GM19468 (cell line): ENCODE measurements around the gene ELL.

Experiments
- ATAC-seq: cut with Tn5 transposase; IDR thresholded peaks from one replicate; pipeline ENCODE4 v1.9.1; 2021; ENCODE audit warnings: mild to moderate bottlenecking, moderate library complexity, moderate number of reproducible peaks; ENCODE audit not compliant: unreplicated experiment; ENCODE audit errors: extremely low read depth

The ELL gene

DNA sequence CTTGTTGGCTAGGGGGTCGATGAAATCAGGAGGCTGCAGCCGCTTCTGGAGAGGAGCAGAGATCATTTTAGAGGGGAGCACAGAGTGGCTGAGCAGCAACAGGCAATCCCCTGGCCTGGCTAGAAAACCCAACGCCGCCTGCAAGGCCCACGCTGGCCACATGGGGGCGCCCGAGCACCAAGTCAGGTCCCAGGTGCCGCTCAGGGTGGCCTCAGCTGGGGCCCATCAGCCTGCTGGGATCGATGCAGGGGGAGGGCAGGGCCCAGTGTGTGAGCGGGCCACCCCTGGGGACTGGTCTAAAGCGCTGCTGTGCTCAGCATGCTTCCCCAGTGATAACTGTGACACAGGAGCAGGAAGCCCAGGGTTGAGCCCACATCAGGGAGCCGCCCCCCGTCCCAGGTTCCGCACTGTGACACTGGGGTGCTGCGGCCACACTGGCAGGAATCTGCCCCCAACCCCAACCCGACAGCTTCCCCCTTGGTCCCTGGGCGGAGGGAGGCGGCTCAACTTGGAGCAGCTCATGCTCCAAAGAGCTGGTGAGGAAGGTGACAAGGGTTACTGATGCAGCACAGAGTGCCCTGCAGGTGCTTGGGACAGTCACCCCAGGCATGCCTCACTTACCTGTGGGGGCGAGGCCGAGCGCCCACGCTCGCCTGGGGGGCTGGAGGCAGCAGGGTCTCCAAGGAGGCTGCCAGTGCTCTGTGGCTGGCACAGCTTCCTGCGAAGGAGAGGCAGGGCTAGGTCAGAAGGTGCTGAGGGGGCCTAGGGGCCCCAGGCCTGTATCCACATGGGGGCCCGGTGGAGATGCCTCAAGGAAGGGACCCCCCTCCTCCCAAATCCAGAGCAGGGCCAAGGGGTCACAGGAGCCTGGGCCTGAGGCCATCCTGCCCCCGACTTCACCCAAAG is 70.7 kb downstream of the ELL start:
- ATAC-seq: no peak

DNA sequence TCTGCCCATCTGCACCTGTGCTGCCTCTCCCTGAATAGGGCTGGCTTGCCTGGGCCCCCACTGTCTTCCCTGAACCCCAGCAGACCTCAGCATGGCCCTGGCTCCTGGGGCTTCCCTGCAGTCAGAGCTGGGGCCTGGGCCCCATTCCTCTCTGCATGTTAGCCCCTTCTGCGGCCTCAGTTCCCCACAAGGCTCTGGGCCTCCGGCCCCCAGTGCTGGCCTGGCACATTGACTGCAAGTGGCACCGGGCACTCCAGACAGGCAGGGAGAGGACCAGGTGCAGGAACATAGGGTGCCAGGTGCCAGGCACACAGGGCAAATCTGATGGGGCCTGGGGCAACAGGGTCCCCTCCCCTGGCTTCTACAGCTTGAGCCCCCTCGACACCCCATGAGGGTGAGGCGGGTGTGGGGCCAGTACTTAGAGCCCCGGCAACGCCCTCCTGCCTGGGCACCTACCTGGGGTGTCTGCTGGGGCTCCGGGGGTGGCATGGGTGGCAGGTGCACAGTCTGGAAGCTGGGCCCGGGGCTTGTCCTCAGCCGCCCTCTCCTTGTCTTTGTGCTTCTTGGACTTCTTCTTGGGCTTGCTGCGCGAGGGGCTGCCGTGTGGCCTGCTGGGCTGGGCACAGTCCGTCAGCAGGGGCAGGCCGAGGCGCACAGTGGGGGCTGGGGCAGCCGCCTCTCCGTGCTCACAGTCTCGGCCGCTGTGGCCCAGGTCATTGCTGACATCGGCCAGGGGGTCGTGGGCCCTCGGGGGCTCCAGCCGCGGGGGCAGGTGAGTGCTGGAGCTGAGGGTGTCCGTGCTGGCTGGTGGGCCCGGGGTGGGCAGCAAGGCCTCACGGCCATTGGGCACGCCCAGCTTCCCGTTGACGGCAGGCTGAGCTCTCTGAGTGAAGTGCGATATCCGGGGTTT is 71.6 kb downstream of the ELL start:
- no peak for ATAC-seq

DNA sequence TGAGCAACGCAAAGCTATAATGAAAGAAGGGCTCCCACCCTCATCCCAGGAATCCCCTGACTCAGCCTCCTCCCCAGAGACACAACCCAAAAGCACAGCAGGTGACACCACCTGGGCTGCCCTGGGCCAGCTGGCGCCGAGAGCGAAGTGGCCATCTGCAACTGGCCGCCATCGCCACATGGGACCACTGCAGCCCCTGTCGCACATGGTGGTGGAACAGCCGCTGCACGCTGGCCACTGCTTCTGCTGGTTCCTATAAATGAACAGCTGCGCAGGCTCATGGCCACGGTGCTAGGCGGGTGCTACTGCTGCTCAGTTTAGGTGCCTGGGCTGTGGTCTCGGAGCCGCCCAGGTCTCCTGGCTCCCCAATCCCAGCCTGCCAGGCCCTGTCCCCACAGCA is 72.3 kb downstream of the ELL start:
- ATAC-seq: no peak

DNA sequence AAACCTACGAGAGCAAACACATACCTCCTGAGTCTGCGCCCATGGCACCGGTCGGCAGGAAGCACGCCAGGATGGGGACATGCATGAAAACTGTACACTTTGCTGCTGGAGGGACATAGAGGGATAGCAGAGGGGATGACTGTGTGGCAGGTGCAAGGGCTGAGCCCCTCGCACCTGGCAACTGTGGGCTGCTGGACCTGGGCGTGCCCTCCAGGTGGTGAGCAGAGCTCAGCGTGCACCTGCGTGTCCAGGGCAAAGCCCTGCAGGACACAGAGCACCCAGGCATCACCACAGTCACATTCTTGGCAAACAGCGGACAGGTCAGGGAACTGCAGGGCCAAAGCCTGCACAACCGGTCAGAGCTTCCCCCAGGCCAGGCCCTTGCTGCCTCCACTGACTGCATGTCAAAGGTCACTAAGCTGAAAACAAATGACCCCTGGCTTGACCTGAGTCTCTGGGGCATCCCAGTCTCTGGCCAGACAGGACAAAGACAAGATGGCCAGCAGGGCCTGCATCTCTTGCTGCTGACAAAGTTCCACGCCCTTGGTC is 75.0 kb downstream of the ELL start:
- no peak for ATAC-seq

DNA sequence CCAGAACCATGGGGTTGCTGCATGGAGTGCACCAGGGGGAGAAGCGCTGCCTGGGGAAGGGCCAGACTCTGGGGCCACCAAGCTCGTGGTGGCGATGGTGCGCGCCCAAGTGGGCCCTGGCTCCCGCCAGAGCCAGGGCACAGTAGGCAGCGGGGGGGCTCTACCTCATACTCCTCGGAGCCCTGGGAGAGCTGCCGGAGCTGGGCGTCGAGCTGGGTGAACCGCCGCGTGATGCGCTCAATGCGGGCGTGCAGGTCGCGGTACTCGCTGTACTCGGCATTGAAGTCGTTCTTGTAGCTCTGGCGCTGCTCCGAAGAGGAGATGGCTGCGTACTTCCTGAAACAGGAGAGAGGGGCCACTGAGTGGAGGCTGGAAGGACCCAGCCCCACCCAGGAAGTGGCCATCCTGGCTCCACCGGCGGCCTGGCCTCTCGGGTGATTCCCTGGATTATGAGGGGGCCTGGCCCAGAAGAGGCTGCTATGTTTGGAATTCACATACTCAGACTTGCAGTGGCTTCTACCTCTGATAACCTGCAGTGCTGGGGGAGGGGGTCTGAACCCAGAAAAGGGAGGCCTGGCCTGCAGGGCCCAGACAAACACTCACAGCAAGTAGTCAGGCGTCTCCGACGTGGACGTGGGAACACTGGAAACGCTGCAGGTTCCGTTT is 75.6 kb downstream of the ELL start:
- no peak for ATAC-seq

DNA sequence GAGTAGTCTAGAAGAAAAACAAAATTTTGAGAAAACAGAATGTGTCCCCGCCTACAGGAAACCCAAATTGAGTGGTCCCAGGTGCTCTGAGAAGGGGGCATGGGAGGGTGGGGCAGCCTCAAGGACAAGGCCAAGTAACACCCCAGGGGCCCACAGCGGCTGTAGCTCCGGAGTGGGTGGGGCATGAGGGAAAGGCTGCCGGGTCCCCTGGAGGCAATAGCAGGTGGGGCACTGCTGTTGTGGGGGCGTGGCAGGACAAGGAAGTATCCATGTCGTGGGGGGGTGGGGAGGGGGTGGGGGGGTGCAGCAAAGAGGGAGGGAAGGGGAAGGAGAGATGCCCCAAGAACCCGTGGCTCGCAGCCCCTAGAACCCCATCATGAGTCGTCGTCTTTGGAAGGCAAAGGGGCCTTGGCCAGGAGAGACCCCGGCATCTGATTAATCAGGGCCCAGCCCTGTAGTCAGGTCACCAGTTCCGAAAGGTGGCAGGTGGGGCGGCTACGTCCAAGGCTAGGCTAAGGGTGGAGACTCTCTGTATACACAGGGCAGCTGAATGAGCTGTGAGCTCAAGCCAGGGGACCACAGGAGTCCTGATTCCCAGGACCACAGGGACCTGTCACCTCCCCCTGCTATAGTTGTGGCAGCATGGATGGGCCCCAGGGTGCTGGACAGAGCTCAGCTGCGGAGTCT is 76.5 kb downstream of the ELL start:
- no peak for ATAC-seq

DNA sequence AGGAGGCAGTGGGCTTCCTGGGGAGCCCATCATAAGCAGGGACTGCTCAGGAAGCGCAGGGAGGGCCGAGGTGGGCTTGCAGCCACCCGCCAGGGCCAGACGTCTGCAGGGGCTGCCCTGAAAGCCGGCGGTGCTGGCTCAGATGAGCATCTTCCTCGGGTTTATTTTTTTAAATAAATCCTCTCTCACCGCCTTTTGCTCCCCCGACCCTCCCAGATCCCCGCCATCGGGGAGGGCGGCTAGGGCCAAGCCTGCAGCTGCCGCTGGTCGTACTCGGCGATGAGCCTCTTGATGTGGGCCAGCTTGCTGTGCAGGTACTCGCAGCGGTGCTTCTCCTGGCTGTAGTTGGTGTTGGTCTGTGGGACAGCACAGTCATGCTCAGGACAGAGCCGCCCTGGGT is 77.4 kb downstream of the ELL start:
- ATAC-seq: no peak

DNA sequence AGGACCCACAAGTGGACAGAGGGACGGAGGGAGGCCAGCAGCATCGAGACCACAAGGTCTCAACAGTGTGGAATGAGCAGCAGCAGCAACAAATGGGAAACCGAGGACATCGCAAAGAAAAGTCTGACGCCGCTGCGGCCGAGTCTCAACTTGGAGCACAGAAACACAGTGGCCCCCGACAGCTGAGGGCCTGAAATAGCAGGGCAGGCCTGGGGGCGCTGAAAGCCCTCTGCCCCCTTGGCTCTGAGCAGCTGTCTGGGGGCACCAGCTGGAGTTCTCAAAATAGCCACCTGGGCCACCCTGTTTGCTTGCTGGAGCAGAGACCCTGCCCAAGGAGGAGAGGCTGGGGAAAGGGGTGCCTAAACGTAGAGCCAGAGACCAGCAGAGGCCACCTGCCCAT is 78.0 kb downstream of the ELL start:
- ATAC-seq: no peak

DNA sequence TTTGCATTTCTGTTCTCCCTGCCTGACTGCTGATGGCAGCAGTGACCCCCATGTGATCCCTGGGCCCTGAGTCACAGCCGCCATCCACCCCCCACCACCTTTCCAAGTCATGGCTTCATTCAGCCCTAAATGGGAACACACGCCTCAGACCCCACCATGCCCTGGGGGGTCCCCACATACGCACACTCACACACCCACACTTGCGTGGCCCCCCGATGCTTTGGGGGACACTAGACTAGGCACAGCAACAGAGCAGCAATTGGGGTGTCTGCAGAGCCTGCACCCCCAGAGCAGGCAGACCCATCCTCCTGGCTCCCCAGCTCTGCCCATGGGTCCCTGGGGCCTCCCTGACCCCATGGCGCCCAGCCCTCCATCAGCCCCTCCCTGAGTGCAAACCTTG is 78.5 kb downstream of the ELL start:
- no peak for ATAC-seq

DNA sequence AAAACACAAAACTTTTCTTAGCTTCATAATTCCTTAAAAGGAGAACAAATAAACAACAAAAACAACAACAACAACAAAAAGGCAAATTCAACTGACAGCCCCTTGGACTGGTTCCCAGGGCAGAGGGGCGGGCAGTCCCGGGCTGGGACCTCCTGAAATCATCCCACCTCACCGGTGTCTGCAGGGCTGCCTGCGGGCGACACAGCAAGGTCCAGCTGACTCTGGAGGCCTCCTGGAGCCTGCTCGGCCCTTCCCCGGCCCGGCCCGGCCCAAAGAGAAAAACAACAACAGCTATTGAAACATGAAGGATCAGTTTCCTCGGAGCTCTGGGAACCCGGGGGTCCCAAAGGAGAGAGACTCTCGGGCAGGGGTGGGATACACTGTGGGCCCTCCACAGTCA is 78.9 kb downstream of the ELL start:
- ATAC-seq: no peak

DNA sequence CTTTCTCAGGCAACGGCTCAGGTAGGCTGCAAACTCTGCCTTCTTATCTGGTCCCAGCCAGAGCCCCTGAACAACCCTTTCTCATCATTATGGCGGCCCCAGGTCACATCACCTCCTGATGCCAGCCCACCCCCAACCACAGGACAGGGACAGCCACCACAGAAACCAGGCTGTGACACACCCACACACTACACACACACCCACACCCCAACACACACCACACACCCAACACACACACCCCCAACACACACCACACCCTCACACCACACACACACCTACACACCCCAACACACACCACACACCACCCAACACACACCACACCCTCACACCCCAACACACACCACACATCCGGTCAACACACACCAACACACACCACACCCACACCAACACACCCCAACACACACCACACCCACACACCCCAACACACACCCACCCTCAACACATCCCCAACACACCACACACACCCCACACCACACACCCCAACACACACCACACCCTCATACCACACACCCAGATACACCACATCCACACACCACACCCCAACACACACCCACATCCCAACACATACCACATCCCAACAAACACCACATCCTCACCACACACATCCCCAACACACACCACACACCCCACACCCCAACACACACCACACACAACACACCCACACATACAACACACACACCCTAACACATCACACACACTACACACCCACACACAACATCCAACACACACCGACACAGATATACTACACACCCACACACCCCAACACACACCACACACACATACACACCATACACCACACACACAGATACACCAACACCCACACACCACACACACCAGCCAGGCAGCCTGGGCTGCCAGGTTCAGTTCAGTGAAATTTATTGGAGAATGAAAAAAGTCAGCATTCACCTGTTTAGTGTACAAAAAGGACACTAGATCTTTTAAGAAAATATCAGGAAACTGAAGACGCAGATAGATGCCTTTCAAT is 79.8 kb downstream of the ELL start:
- no peak for ATAC-seq

DNA sequence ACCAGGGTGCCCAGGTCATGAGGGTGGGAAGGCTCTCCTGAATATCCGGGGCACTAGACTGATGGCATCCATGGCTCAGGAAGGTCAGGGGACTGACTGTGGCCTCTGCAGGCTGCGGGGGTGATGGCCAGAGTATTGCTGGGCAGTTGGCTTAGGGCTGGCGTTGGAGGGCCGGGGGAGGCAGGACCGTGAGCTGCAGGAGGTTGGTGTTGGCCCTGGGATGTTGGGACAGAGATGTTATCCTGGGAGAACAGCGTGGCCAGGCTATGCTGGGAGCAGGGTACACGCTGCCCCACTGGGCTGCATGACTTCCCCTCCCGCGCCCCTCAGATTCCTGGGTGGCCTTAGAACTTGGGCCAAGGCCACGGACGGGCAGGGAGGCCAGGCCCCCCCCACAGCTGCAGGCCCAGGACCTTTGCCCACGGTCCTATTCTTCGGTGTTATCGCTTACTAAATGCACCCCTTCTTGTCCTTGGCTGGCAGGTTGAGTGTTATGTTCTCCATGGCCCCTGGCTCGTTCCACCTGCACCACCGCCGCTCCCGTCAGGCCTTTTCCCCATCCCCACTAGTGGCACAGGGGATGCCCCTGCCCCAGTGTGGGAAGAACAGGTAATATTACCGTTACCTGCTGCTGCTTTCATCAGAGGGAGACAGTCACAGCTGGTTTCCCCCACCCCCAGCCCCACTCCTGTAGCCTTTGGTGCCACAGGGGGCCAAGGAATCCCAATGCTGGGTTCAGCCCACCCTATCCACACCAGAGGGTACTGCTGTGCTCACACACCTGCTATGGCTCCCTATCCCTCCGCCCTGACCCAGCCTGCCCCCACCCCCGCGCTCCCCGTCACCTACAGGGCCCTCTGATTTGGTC is 80.7 kb downstream of the ELL start:
- no peak for ATAC-seq

DNA sequence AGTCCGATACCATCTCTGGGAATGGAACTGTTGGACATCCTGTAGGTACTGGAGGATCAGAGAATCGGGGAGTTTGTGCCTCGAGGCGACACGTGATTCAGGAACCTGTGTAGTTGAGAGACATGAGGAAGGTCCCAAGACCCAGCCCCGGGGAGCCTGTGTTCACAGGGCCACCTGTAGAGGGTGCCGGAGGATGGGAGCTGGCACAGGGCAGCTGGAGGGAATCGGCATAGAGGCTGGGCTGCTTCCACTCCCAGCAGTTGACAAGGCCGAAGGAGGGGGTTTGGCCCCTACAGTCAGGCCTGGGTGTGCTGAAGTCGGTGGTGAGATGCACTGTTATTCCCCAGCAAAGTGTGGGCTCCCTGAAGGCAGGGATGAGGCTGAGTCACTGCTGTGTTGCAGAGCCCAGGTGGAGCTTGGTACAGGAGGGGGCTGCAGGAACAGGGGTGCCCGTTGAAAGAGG is 81.4 kb downstream of the ELL start:
- ATAC-seq: no peak

DNA sequence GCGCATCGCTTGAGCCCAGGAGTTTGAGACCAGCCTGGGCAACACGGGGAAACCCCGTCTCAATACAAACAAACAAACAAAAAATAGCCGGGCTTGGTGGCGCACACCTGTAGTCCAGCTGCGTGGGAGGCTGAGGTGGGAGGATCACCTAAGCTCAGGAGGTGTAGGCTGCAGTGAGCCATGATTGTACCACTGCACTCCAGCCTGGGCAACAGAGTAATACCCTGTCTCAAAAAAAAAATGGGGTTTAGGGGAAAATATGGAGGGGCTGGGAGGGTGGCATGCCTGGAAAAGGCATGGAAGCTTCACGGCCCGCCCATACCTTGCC is 82.0 kb downstream of the ELL start:
- ATAC-seq: no peak

DNA sequence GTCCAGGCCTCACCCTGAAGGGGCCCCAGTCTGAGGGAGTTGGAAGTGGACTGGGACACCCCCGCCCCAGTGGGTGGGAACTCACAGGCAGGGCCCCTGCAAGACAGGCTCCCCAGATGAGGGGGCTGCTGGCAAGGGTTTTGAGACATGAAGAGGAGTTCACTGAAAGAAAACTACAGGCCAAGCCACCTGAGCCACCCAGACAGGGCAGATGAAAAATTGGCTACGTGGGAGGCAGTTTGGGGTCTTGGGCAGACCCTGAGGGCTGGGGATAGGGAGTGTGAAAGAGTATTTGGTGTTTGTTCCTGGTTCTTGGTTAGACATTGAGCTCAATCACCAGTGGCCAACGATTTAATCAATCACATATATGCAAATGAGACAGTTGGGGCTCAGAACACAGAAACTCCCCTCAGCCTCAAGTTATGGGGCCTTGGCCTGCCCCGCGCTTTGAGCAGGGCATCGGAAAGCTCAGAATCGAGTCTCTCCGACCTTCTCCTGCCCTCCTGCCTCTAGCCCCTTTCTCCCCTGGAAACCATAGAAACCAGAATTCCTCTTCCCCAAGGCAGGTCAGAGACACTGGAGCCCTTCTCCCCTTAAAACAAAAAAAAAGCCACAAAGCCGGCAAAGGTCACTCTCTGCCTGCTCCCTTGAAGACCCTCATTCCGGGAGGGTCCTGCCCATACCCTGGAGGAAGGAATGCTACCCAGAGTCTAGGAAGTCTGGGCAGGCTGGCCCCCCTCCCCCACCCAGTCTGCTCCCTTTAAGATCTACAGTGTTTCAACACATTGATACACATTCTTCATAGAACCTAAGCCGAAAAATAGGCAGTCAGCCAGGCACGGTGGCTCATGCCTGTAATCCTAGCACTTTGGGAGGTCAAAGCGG is 82.6 kb downstream of the ELL start:
- ATAC-seq: no peak

DNA sequence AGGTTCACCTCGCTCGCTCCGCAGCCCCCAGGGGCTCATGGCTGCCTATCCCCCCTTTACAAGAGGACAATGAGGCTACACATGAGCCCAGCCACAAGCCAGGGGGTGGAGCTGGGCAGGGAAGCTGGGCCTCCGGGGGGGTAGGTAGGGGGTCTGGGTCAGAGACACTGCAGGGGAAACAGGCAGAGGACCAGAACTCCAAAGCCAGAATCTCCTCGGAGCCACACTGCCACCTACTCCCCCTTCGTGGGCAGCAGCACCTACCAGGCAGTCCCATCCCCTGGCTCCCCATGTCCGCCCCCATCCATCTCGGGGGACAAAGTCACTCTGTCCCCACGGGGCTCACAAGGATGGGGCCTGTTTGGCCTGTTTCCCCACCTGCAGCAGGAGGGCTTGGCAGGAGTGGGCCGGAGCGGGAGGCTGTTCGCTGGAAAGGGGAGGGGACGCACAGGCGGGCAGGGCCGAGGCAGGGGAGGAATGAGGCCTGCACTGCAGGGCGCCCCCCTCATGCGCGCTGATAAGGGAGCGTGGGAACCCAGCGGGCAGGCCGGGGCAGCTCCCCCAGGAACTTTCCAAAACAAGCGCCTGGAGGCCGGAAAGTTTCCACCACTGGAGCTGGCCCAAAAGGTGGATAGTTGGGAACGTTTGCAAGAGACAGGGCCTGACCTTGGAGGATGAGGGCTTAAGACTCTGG is 83.4 kb downstream of the ELL start:
- ATAC-seq: no peak
